IMR-90 (cell line): ENCODE results near the gene RPS2. TPM values are rescaled to one million over a fixed set of nuclear protein-coding genes. Genes with fewer than 3 reads are reported as not detected.

Experiments
- ATAC-seq: fragments of 200-7000 bp; cut with Tn5 transposase; 2 replicates; pipeline ENCODE4 v1.9.1; 2020; ENCODE audit warnings: low read depth, mild to moderate bottlenecking, moderate library complexity
- BruUV-seq: library from RNA; stranded (reverse); fragments of 400-500 nt; replicated peaks from 2 replicates; lab custom pipeline; 2021; lab: Mats Ljungman, UMichigan
- CTCF ChIA-PET: fragments of 300-600 bp; formaldehyde crosslinking; extraction: SDS; loops from one replicate; lab custom pipeline; 2021; ENCODE audit warnings: antibody characterized with exemption; lab: Yijun Ruan, JAX
- POLR2A ChIA-PET: fragments of 300-600 bp; sonication (Branson Sonifier 250); formaldehyde crosslinking; loops from one replicate; lab custom pipeline; 2022; ENCODE audit warnings: antibody characterized with exemption; ENCODE audit not compliant: unreplicated experiment; lab: Charles Lee
- DNase-seq: peaks from one replicate; pipeline ENCODE4 v3.0.0; 2013
- H2AFZ ChIP-seq: replicated peaks from 2 replicates; pipeline ENCODE3; 2013; ENCODE audit warnings: low read length, mild to moderate bottlenecking; ENCODE audit not compliant: poor library complexity
- H2AK5ac ChIP-seq: 2 replicates; pipeline ENCODE4 v1.6.1; 2013; ENCODE audit warnings: low read depth, low read length, inconsistent platforms
- H2AK9ac ChIP-seq: replicated peaks from 2 replicates; pipeline ENCODE3; 2013; ENCODE audit warnings: mild to moderate bottlenecking, low read depth, low read length, moderate library complexity; ENCODE audit not compliant: poor library complexity
- H2BK120ac ChIP-seq: 2 replicates; pipeline ENCODE4 v1.6.1; 2013; ENCODE audit warnings: low read depth, low read length, inconsistent platforms
- H2BK15ac ChIP-seq: 3 replicates; pipeline ENCODE4 v1.6.1; 2013; ENCODE audit warnings: low read depth, low read length, inconsistent platforms
- H2BK20ac ChIP-seq: 2 replicates; pipeline ENCODE4 v1.6.1; 2013; ENCODE audit warnings: low read depth, mild to moderate bottlenecking, inconsistent platforms, low read length, moderate library complexity
- H2BK5ac ChIP-seq: 2 replicates; pipeline ENCODE4 v1.6.1; 2013; ENCODE audit warnings: mild to moderate bottlenecking, low read depth, low read length, inconsistent platforms; ENCODE audit not compliant: poor library complexity, severe bottlenecking
- H3K14ac ChIP-seq: replicated peaks from 2 replicates; pipeline ENCODE4 v1.6.1; 2013; ENCODE audit warnings: low read depth, low read length, inconsistent platforms
- H3K18ac ChIP-seq: 2 replicates; pipeline ENCODE4 v1.6.1; 2013; ENCODE audit warnings: low read depth, low read length, control low read depth
- H3K23ac ChIP-seq: 2 replicates; pipeline ENCODE4 v1.6.1; 2013; ENCODE audit warnings: low read depth, low read length, inconsistent platforms
- H3K27ac ChIP-seq: 2 replicates; pipeline ENCODE4 v1.5.1; 2013; ENCODE audit warnings: mild to moderate bottlenecking, control low read depth, low read length; ENCODE audit not compliant: insufficient read depth
- H3K27me3 ChIP-seq: 2 replicates; pipeline ENCODE4 v1.6.1; 2013; ENCODE audit warnings: low read length; ENCODE audit not compliant: control insufficient read depth, insufficient read depth
- H3K36me3 ChIP-seq: 2 replicates; pipeline ENCODE4 v1.6.1; 2013; ENCODE audit warnings: low read length, mixed read lengths; ENCODE audit not compliant: control insufficient read depth, insufficient read depth
- H3K4ac ChIP-seq: 2 replicates; pipeline ENCODE4 v1.6.1; 2013; ENCODE audit warnings: low read depth, low read length, inconsistent platforms
- H3K4me1 ChIP-seq: 2 replicates; pipeline ENCODE4 v1.6.1; 2013; ENCODE audit warnings: low read length, mixed read lengths; ENCODE audit not compliant: control insufficient read depth, insufficient read depth
- H3K4me2 ChIP-seq: 2 replicates; pipeline ENCODE4 v1.6.1; 2013; ENCODE audit warnings: low read depth, mild to moderate bottlenecking, control low read depth, low read length, moderate library complexity
- H3K4me3 ChIP-seq: 2 replicates; pipeline ENCODE4 v1.5.1; 2013; ENCODE audit warnings: low read depth, mild to moderate bottlenecking, control low read depth, low read length, moderate library complexity; ENCODE audit not compliant: insufficient read depth
- H3K56ac ChIP-seq: 2 replicates; pipeline ENCODE4 v1.6.1; 2013; ENCODE audit warnings: low read length, inconsistent platforms; ENCODE audit not compliant: insufficient read depth; ENCODE audit errors: extremely low read depth
- H3K79me1 ChIP-seq, 2 experiments: 2 replicates each; pipeline ENCODE4 v1.6.1; 2013; ENCODE audit warnings: low read length in 2 of 2, inconsistent platforms in 1 of 2, low read depth in 1 of 2
- H3K9ac ChIP-seq: 2 replicates; pipeline ENCODE4 v1.6.1; 2013; ENCODE audit warnings: low read depth, low read length, control low read depth
- H3K9me1 ChIP-seq: 2 replicates; pipeline ENCODE4 v1.6.1; 2013; ENCODE audit warnings: low read length, inconsistent platforms; ENCODE audit not compliant: insufficient read depth
- H3K9me3 ChIP-seq: 2 replicates; pipeline ENCODE4 v1.6.1; 2013; ENCODE audit warnings: low read length; ENCODE audit not compliant: control insufficient read depth, insufficient read depth
- H4K20me1 ChIP-seq: 2 replicates; pipeline ENCODE4 v1.6.1; 2013; ENCODE audit warnings: low read length, inconsistent platforms; ENCODE audit not compliant: insufficient read depth
- H4K5ac ChIP-seq: 2 replicates; pipeline ENCODE4 v1.6.1; 2013; ENCODE audit warnings: mild to moderate bottlenecking, low read depth, low read length, control low read depth
- H4K8ac ChIP-seq, 2 experiments: 2 replicates each; pipeline ENCODE4 v1.6.1; 2013; ENCODE audit warnings: low read depth in 2 of 2, low read length in 2 of 2, control low read depth in 1 of 2, inconsistent platforms in 1 of 2
- H4K91ac ChIP-seq: 2 replicates; pipeline ENCODE4 v1.6.1; 2013; ENCODE audit warnings: low read depth, low read length, inconsistent platforms; ENCODE audit not compliant: insufficient read depth
- BHLHE40 ChIP-seq: fragments of 150-350 bp; IDR thresholded peaks from 2 replicates; pipeline ENCODE4 v1.6.1; 2016; ENCODE audit warnings: mild to moderate bottlenecking, low read depth, low read length
- POLR2A ChIP-seq: IDR thresholded peaks from 2 replicates; pipeline ENCODE4 v1.6.1; 2012; ENCODE audit warnings: mild to moderate bottlenecking, low read depth, low read length
- WGBS, 2 experiments: methylation state at CpG; one replicate each; pipeline versions ENCODE4 v1.1.5 to v1.1.7; 2013; ENCODE audit warnings: missing lambda C conversion rate in 2 of 2; ENCODE audit not compliant: insufficient read length in 1 of 2; ENCODE audit errors: extremely low coverage in 2 of 2; 5-methylcytosine and 5-hydroxymethylcytosine counted together
- dilution Hi-C: fragments of 300-500 bp; cut with HindIII; formaldehyde crosslinking; loops from one replicate; pipeline ENCODE4 v1.14.3; 2018; ENCODE audit warnings: low sequenced_read_pairs; ENCODE audit not compliant: unreplicated experiment
- in situ Hi-C: fragments of 300-500 bp; cut with MboI; formaldehyde crosslinking; loops from 3 replicates; pipeline ENCODE4 v1.14.3; 2019; ENCODE audit warnings: low sequenced_read_pairs, inconsistent platforms, mixed read lengths
- intact Hi-C: fragments of 100-400 bp; cut with micrococcal nuclease; formaldehyde crosslinking; loops from 2 replicates; pipeline ENCODE4 v1.10.0; 2022
- polyA plus RNA-seq, 3 experiments: library from polyadenylated mRNA; depleted of rRNA; stranded (reverse); fragments of >200 nt; gene quantifications; 2 replicates each; pipeline ENCODE4 v1.2.3, GENCODE V29; 2012; ENCODE audit warnings: low replicate concordance in 1 of 3
- total RNA-seq: library from RNA; depleted of rRNA; stranded (reverse); fragments of >200 nt; gene quantifications from 2 replicates; pipeline ENCODE4 v1.2.3, GENCODE V29; 2012

RPS2 gene
- total and polyA plus RNA-seq, 2 of the 4 experiments (the other 2 are of a cell fraction) = 2,703 to 6,941 TPM

DNA sequence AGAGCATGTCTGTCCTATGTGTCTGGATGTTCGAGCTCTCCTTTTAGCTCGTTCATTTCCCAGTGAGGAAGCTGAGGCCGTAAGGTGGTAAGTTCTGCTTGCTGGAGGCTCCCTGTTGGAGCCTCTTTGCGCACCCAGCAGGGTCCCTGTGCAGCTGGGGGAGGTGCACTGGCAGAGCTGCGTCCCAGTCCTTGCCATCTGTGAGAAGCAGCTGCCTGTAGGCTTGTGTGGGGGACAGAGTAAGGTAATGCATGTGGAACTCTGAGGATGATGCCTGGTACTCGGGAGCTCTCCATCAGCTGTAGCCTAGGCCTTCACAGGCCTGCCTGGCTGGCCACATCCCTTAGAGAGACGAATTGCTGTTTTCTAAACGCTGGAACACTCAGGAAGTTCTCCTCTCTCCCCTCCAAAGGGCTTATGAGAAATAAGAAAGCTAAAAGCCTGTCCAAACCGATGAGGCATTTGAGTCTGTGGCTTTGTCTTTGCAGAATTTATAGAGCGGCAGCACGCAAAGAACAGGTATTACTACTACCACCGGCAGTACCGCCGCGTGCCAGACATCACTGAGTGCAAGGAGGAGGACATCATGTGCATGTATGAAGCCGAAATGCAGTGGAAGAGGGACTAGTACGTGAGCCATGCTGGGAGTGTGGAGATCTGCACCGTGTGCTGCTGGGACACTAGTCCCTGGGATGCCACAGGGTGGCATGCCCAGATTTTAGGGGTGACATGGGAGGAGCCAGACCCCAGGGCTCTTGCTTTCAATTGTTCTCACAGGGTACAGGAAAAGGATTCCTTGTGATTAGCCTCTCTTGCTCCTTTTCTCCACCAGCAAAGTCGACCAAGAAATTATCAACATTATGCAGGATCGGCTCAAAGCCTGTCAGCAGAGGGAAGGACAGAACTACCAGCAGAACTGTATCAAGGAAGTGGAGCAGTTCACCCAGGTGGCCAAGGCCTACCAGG, 3.7 kb downstream of the RPS2 start:
- peaks cover 12% of the 10 kb centered on the region for H3K4me1 ChIP-seq
- 54% methylated on average over 2 of the region's 20 CpGs; no CpG with 5 or more reads in 1 of the 2 experiments for WGBS, 2 experiments
- H2AK9ac ChIP-seq = peak overlapping the region; percentile 83
- peak overlapping the region; percentile 98 for H3K9ac ChIP-seq
- no peak overlapping the region for H3K4ac ChIP-seq
- ChIA-PET CTCF (interaction anchor here (0.7 kb wide), 1 partner anchor 9 kb away, joined by 3 read pairs; no protein-coding TSS in a partner anchor), POLR2A (no interaction called here)
- H2BK120ac ChIP-seq = no peak overlapping the region
- DNase-seq (peak; percentile 50), ATAC-seq (peak; percentile 1; the same call in 1 of the 2 replicates)
- peak overlapping the region; percentile 24; the same call in 1 of the 2 replicates for H4K5ac ChIP-seq
- peak overlapping the region; percentile 80 for H3K23ac ChIP-seq
- H3K36me3 ChIP-seq = peaks cover 27% of the 10 kb centered on the region
- no peaks in the 10 kb centered on the region for H3K27me3 ChIP-seq
- dilution Hi-C loops (no loop called here), in situ Hi-C loops (no loop called here), intact Hi-C loops (no loop called here)
- H3K4me3 ChIP-seq = peak overlapping the region; percentile 0; the same call in 1 of the 2 replicates
- no peak overlapping the region for H3K14ac ChIP-seq
- H2BK5ac ChIP-seq = no peak overlapping the region
- H3K79me1 ChIP-seq = peaks cover 3 to 44% of the 10 kb centered on the region in 2 experiments
- H4K20me1 ChIP-seq = peaks cover 43% of the 10 kb centered on the region
- no peak overlapping the region for H2BK15ac ChIP-seq
- TF ChIP-seq POLR2A = peak; percentile 64
- no peak for TF ChIP-seq BHLHE40
- no TSS peak for BruUV-seq
- H2AFZ ChIP-seq = peak overlapping the region; percentile 63
- no peak overlapping the region for H2AK5ac ChIP-seq
- peak overlapping the region in 1 of 2 experiments; percentile 29; a peak in 1 of 4 replicates for H4K8ac ChIP-seq
- no peak overlapping the region for H3K27ac ChIP-seq
- H2BK20ac ChIP-seq = no peak overlapping the region
- H3K18ac ChIP-seq = no peak overlapping the region
- 0 out of 2 replicates have a peak, but pooled peaks cover 8% of the 10 kb centered on the region for H3K9me1 ChIP-seq
- peak overlapping the region; percentile 94 for H3K4me2 ChIP-seq
- no peak overlapping the region for H4K91ac ChIP-seq
- H3K9me3 ChIP-seq = no peaks in the 10 kb centered on the region
- no peak overlapping the region for H3K56ac ChIP-seq
